ENCODE measurements around the gene FEN1. TPM values are rescaled to one million over a fixed set of nuclear protein-coding genes. Genes with fewer than 3 reads are reported as not detected.

The FEN1 gene
- total RNA-seq, 1 experiment from 2014 or later: 86.1 TPM

DNA sequence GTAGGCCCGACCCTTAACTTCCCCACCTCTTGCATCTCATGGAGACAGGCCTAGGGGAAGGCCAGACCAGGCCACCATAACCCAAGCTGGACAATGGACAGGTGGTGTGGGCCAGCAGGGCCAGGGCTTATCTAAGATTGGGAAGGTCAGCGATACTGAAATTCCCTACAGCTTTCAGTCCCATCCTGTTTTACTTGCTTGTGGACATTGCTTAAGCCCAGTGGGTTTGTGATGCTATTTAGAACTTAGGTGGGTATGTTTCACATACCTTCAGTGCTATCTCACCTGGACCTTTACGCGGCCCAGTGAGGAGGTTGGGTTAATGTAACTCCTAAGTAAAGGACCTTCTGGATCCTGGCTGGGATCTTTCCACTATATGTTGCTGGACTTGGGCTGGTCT is 37.1 kb downstream of the FEN1 start:
- ChIA-PET POLR2A (no interaction called here), CTCF (no interaction called here)
- Mint-ChIP-seq H3K4me3 (ENCODE audit: unreplicated experiment) (peak overlapping the region; percentile 86), H3K9me3 (ENCODE audit: unreplicated experiment) (no peaks in the 10 kb centered on the region), H3K27me3 (ENCODE audit: insufficient read depth, unreplicated experiment) (no peaks in the 10 kb centered on the region), H3K36me3 (ENCODE audit: insufficient read depth, unreplicated experiment) (peaks cover 6% of the 10 kb centered on the region), H3K27ac (ENCODE audit: unreplicated experiment) (no peak overlapping the region), H3K4me1 (ENCODE audit: low read depth, unreplicated experiment) (peaks cover 8% of the 10 kb centered on the region)
- Histone ChIP-seq H3K27me3 (replicated peaks; ENCODE audit: control insufficient read depth, insufficient read depth, low read length) (no peaks in the 10 kb centered on the region), H3K9me3 (no peaks in the 10 kb centered on the region), H3K4me1 (0 out of 2 replicates have a peak, but pooled peaks cover 19% of the 10 kb centered on the region), H3K4me3 (ENCODE audit: low read depth, low read length) (no peak overlapping the region), H3K36me3 (ENCODE audit: control insufficient read depth, insufficient read depth, low read length) (no peaks in the 10 kb centered on the region)
- TF ChIP-seq CTCF (IDR thresholded peaks at IDR 0.05; ENCODE audit: insufficient read depth in 1 of 2, low read depth in 1 of 2, low read length in 1 of 2, severe bottlenecking in 1 of 2, unreplicated experiment in 1 of 2): no peak
- intact Hi-C loops (cut with micrococcal nuclease; ENCODE audit: unreplicated experiment): no loop called here
- no peak for DNase-seq
- BruUV-seq (replicated peaks): no TSS peak

GRCh38 chr11:61830237-61831105 is 37.8 kb downstream of the FEN1 start:
- H3K4me1 ChIP-seq: 0 out of 2 replicates have a peak, but pooled peaks cover 19% of the 10 kb centered on the region

GRCh38 chr11:61832207-61832606 is 39.5 kb downstream of the FEN1 start:
- BruUV-seq (replicated peaks): no TSS peak
- Mint-ChIP-seq H3K27ac (ENCODE audit: unreplicated experiment) (no peak overlapping the region), H3K27me3 (ENCODE audit: insufficient read depth, unreplicated experiment) (no peaks in the 10 kb centered on the region), H3K9me3 (ENCODE audit: unreplicated experiment) (no peaks in the 10 kb centered on the region), H3K4me1 (ENCODE audit: low read depth, unreplicated experiment) (peaks cover 8% of the 10 kb centered on the region), H3K36me3 (ENCODE audit: insufficient read depth, unreplicated experiment) (peaks cover 6% of the 10 kb centered on the region), H3K4me3 (ENCODE audit: unreplicated experiment) (no peak overlapping the region)
- TF ChIP-seq CTCF (IDR thresholded peaks at IDR 0.05; ENCODE audit: insufficient read depth in 1 of 2, low read depth in 1 of 2, low read length in 1 of 2, severe bottlenecking in 1 of 2, unreplicated experiment in 1 of 2): no peak
- no peaks in the 10 kb centered on the region for H3K27me3 ChIP-seq (replicated peaks; ENCODE audit: control insufficient read depth, insufficient read depth, low read length)
- 0 out of 2 replicates have a peak, but pooled peaks cover 19% of the 10 kb centered on the region for H3K4me1 ChIP-seq
- CTCF ChIA-PET: no interaction called here
- POLR2A ChIA-PET: no interaction called here
- no peak overlapping the region for H3K4me3 ChIP-seq (ENCODE audit: low read depth, low read length)
- intact Hi-C loops (cut with micrococcal nuclease; ENCODE audit: unreplicated experiment): no loop called here
- H3K36me3 ChIP-seq (ENCODE audit: control insufficient read depth, insufficient read depth, low read length): no peaks in the 10 kb centered on the region
- H3K9me3 ChIP-seq: no peaks in the 10 kb centered on the region
- DNase-seq: no peak

More at GRCh38 chr11:61830237-61831105, 37.8 kb downstream of the FEN1 start:
- DNase-seq: no peak
- Histone ChIP-seq H3K9me3 (no peaks in the 10 kb centered on the region), H3K4me3 (ENCODE audit: low read depth, low read length) (no peak overlapping the region), H3K36me3 (ENCODE audit: control insufficient read depth, insufficient read depth, low read length) (no peaks in the 10 kb centered on the region), H3K27me3 (replicated peaks; ENCODE audit: control insufficient read depth, insufficient read depth, low read length) (no peaks in the 10 kb centered on the region)
- Mint-ChIP-seq H3K4me1 (ENCODE audit: low read depth, unreplicated experiment) (peaks cover 8% of the 10 kb centered on the region), H3K4me3 (ENCODE audit: unreplicated experiment) (no peak overlapping the region), H3K27ac (ENCODE audit: unreplicated experiment) (no peak overlapping the region), H3K36me3 (ENCODE audit: insufficient read depth, unreplicated experiment) (peaks cover 6% of the 10 kb centered on the region), H3K27me3 (ENCODE audit: insufficient read depth, unreplicated experiment) (no peaks in the 10 kb centered on the region), H3K9me3 (ENCODE audit: unreplicated experiment) (no peaks in the 10 kb centered on the region)
- intact Hi-C loops (cut with micrococcal nuclease; ENCODE audit: unreplicated experiment): no loop called here
- BruUV-seq (replicated peaks): TSS peak; percentile 29
- POLR2A ChIA-PET: no interaction called here
- CTCF ChIA-PET: interaction anchor here (0.6 to 1.0 kb wide), 2 partner anchors 68 to 272 kb away, joined by 3 read pairs; no protein-coding TSS in a partner anchor
- TF ChIP-seq CTCF (IDR thresholded peaks at IDR 0.05; ENCODE audit: insufficient read depth in 1 of 2, low read depth in 1 of 2, low read length in 1 of 2, severe bottlenecking in 1 of 2, unreplicated experiment in 1 of 2): no peak

Measured in Caco-2 (cell line).